ENCODE measurements around the gene MMP24. TPM values are rescaled to one million over a fixed set of nuclear protein-coding genes. Genes with fewer than 3 reads are reported as not detected.

The MMP24 gene
- total RNA-seq, 1 donor from 2014 or later = 13.0 TPM

DNA sequence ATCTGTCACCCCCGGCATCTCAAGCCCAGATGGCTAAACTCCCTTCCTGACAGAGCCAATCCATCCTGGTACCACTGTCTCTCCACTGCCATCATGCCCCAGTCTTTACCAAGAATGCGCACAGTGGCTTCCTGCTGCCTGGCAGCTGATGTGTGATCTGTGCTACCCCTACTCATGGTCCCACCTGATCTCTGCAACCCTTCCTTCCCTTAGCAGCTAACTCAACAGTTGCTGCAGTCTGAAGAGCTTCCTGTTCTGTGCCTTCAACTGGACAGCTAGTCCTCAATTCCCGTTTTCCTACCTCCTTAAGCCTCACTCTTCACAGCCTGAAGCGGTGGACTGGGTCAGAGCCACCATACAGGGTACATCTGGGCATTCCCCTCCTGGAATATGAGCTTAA, 73.3 kb downstream of the MMP24 start:
- Histone ChIP-seq H3K36me3 (no peaks in the 10 kb centered on the region), H3K4me3 (no peak overlapping the region), H3K27ac (no peak overlapping the region), H3K4me1 (no peaks in the 10 kb centered on the region), H3K9me3 (no peaks in the 10 kb centered on the region), H3K27me3 (no peaks in the 10 kb centered on the region)
- ATAC-seq (no peak), DNase-seq (peak; percentile 27)
- intact Hi-C loops (cut with DNase I) = loop anchor here (5.0 kb wide), 1 partner anchor 143 kb away; no protein-coding TSS in a partner anchor
- TF ChIP-seq, protein P1, sequence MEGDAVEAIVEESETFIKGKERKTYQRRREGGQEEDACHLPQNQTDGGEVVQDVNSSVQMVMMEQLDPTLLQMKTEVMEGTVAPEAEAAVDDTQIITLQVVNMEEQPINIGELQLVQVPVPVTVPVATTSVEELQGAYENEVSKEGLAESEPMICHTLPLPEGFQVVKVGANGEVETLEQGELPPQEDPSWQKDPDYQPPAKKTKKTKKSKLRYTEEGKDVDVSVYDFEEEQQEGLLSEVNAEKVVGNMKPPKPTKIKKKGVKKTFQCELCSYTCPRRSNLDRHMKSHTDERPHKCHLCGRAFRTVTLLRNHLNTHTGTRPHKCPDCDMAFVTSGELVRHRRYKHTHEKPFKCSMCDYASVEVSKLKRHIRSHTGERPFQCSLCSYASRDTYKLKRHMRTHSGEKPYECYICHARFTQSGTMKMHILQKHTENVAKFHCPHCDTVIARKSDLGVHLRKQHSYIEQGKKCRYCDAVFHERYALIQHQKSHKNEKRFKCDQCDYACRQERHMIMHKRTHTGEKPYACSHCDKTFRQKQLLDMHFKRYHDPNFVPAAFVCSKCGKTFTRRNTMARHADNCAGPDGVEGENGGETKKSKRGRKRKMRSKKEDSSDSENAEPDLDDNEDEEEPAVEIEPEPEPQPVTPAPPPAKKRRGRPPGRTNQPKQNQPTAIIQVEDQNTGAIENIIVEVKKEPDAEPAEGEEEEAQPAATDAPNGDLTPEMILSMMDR (IDR thresholded peaks at IDR 0.05) = no peak

GRCh38 chr20:35300469-35301262, 74.2 kb downstream of the MMP24 start:
- DNase-seq = no peak
- ATAC-seq = no peak
- Histone ChIP-seq H3K4me1 (no peaks in the 10 kb centered on the region), H3K4me3 (no peak overlapping the region), H3K27ac (no peak overlapping the region), H3K36me3 (no peaks in the 10 kb centered on the region), H3K9me3 (no peaks in the 10 kb centered on the region), H3K27me3 (no peaks in the 10 kb centered on the region)
- TF ChIP-seq, protein P1 (IDR thresholded peaks at IDR 0.05) = no peak
- intact Hi-C loops (cut with DNase I) = loop anchor here (5.0 kb wide), 1 partner anchor 142 kb away; no protein-coding TSS in a partner anchor

DNA sequence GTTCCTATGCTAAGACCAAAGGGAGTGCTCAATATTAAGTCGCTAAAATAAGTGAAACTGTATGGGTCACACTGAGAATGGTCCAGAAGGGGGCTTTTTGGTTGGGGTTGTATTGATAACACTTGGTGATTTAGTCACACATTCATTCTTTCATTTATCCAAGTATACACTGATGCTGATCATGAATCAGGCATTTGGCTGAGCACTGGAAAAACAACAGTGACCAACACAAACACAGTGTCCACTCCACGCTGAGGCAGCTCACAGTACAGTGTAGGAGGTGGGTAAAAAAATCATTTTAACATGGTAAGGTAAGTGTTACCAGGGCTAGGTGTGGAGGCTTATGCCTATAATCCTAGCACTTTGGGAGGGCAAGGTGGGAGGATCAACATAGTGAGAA, 74.9 kb downstream of the MMP24 start:
- Histone ChIP-seq H3K4me3 (no peak overlapping the region), H3K27me3 (no peaks in the 10 kb centered on the region), H3K4me1 (no peaks in the 10 kb centered on the region), H3K9me3 (no peaks in the 10 kb centered on the region), H3K36me3 (peaks cover 6% of the 10 kb centered on the region), H3K27ac (no peak overlapping the region)
- DNase-seq (no peak), ATAC-seq (no peak)
- intact Hi-C loops (cut with DNase I) = loop anchor here (5.0 kb wide), 1 partner anchor 141 kb away; no protein-coding TSS in a partner anchor
- TF ChIP-seq, protein P1 (IDR thresholded peaks at IDR 0.05) = no peak

- Histone ChIP-seq H3K36me3 (peaks cover 6% of the 10 kb centered on the region), H3K4me1 (no peaks in the 10 kb centered on the region), H3K27me3 (no peaks in the 10 kb centered on the region), H3K9me3 (no peaks in the 10 kb centered on the region), H3K4me3 (no peak overlapping the region), H3K27ac (no peak overlapping the region)
- TF ChIP-seq, protein P1 (IDR thresholded peaks at IDR 0.05) = no peak
- DNase-seq (peak; percentile 20), ATAC-seq (no peak)
- intact Hi-C loops (cut with DNase I) = loop anchor here (5.0 kb wide), 1 partner anchor 140 kb away; no protein-coding TSS in a partner anchor
These were observed 76.2 kb downstream of the MMP24 start for GRCh38 chr20:35302421-35303335.

DNA sequence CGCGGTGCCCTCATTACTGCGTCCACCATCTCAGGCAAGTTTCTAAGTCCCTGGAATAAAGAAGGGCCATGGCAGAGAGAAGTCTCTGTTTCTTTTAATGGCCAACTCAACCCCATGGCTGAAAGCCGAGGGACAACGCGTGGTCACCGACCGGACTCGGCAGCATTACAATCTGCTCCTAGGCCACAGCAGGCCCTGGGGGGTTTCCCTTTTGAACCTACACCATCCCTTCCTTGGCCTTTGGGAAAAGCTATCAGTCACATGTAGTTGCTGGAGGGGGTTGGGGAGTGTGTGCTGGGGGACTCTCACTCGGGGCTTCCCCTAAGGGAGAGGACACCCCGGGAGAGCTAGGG, 76.9 kb downstream of the MMP24 start:
- H3K27ac ChIP-seq = no peak overlapping the region
- H3K4me1 ChIP-seq = no peaks in the 10 kb centered on the region
- intact Hi-C loops (cut with DNase I) = loop anchor here (5.0 kb wide), 1 partner anchor 139 kb away; no protein-coding TSS in a partner anchor
- H3K4me3 ChIP-seq = no peak overlapping the region
- TF ChIP-seq, protein P1 (IDR thresholded peaks at IDR 0.05) = no peak
- ATAC-seq (no peak), DNase-seq (peak; percentile 26)
- no peaks in the 10 kb centered on the region for H3K27me3 ChIP-seq
- H3K36me3 ChIP-seq = peaks cover 6% of the 10 kb centered on the region
- H3K9me3 ChIP-seq = no peaks in the 10 kb centered on the region

All from upper lobe of right lung (tissue), 1 donor.